HCT116 (cell line): ENCODE data around the gene MYH3. TPM values are rescaled to one million over a fixed set of nuclear protein-coding genes. Genes with fewer than 3 reads are reported as not detected.
A peak's percentile ranks its signal among the peaks of the same experiment; 100 is the strongest.

Source experiments
- ATAC-seq: fragments of 200-7000 bp; cut with Tn5 transposase; 2 replicates; pipeline ENCODE4 v1.9.1; 2020; ENCODE audit warnings: mild to moderate bottlenecking, moderate library complexity
- BruUV-seq: library from RNA; stranded (reverse); fragments of 400-500 nt; replicated peaks from 2 replicates; lab custom pipeline; 2021; lab: Mats Ljungman, UMichigan
- CTCF ChIA-PET: fragments of 300-600 bp; sonication (Branson Sonifier 250); formaldehyde crosslinking; loops from one replicate; lab custom pipeline; 2021; ENCODE audit warnings: antibody characterized with exemption; lab: Charles Lee
- POLR2A ChIA-PET: fragments of 300-600, 350-600 bp; sonication (Branson Sonifier 250); formaldehyde crosslinking; loops from one replicate; lab custom pipeline; 2021; ENCODE audit warnings: antibody characterized with exemption; lab: Charles Lee
- RAD21 ChIA-PET, 2 experiments: fragments of 300-600 bp; sonication (Branson Sonifier 250); formaldehyde crosslinking; loops; one replicate each; lab custom pipeline; 2023; ENCODE audit warnings: low total read pairs in 2 of 2; ENCODE audit not compliant: uncharacterized antibody in 2 of 2, unreplicated experiment in 2 of 2, low non-redundant PET in 1 of 2; lab: Charles Lee
- DNase-seq: peaks from one replicate; pipeline ENCODE4 v3.0.0-alpha.2; 2010; ENCODE audit warnings: low read depth, low spot score
- H2AFZ ChIP-seq: fragments of 200-600 bp; shearing (Covaris generic), sonication (generic); 2 replicates; pipeline ENCODE4 v1.6.1; 2017; ENCODE audit warnings: low read depth, mixed run types, mixed read lengths, antibody characterized with exemption, low read length; ENCODE audit not compliant: poor library complexity, severe bottlenecking
- H3K27ac ChIP-seq: 2 replicates; pipeline ENCODE4 v1.5.1; 2012; ENCODE audit warnings: low read depth, low read length
- H3K27me3 ChIP-seq: fragments of 200-600 bp; sonication (generic); 2 replicates; pipeline ENCODE4 v1.6.1; 2016; ENCODE audit warnings: mixed run types, low read length, mixed read lengths; ENCODE audit not compliant: insufficient read depth
- H3K36me3 ChIP-seq, 2 experiments: fragments of 200-500 bp in 1 of 2; fragments of 200-600 bp in 1 of 2; sonication (Bioruptor generic) in 1 of 2; sonication (generic) in 1 of 2; 2 replicates each; pipeline versions ENCODE4 v1.5.1 to v1.6.1; 2014 to 2016; ENCODE audit warnings: low read length in 2 of 2, inconsistent platforms in 1 of 2, mixed read lengths in 1 of 2, mixed run types in 1 of 2; ENCODE audit not compliant: insufficient read depth in 2 of 2, control insufficient read depth in 1 of 2
- H3K4me1 ChIP-seq, 2 experiments: fragments of 200-600 bp in 1 of 2; sonication (generic) in 1 of 2; 2 replicates each; pipeline versions ENCODE4 v1.5.1 to v1.6.1; 2012 to 2017; ENCODE audit warnings: low read length in 2 of 2, inconsistent platforms in 1 of 2, mild to moderate bottlenecking in 1 of 2, mixed read lengths in 1 of 2, mixed run types in 1 of 2, moderate library complexity in 1 of 2; ENCODE audit not compliant: insufficient read depth in 2 of 2, control insufficient read depth in 1 of 2
- H3K4me2 ChIP-seq: fragments of 200-600 bp; sonication (generic); 2 replicates; pipeline ENCODE4 v1.6.1; 2017; ENCODE audit warnings: mixed run types, low read length, mixed read lengths
- H3K4me3 ChIP-seq, 2 experiments: fragments of 200-600 bp in 1 of 2; sonication (generic) in 1 of 2; replicated peaks in 1 of 2; 2 replicates each; pipeline ENCODE4 v1.5.1; 2011 to 2016; ENCODE audit warnings: low read length in 2 of 2, control low read depth in 1 of 2, low read depth in 1 of 2, mild to moderate bottlenecking in 1 of 2, mixed read lengths in 1 of 2, mixed run types in 1 of 2
- H3K79me2 ChIP-seq: fragments of 200-600 bp; sonication (generic); 2 replicates; pipeline ENCODE4 v1.6.1; 2017; ENCODE audit warnings: mild to moderate bottlenecking, mixed run types, low read length, moderate library complexity, mixed read lengths; ENCODE audit not compliant: insufficient read depth
- H3K9ac ChIP-seq: fragments of 200-600 bp; sonication (generic); 2 replicates; pipeline ENCODE4 v1.6.1; 2016; ENCODE audit warnings: low read length, mixed read lengths
- H3K9me2 ChIP-seq: fragments of 200-600 bp; sonication (generic), shearing (Covaris generic); 2 replicates; pipeline ENCODE4 v1.6.1; 2017; ENCODE audit warnings: mixed run types, mild to moderate bottlenecking, moderate library complexity; ENCODE audit not compliant: insufficient read depth
- H3K9me3 ChIP-seq, 2 experiments: fragments of 200-500 bp in 1 of 2; fragments of 200-600 bp in 1 of 2; sonication (Bioruptor generic) in 1 of 2; sonication (generic) in 1 of 2; 2 replicates each; pipeline ENCODE4 v1.6.1; 2014 to 2017; ENCODE audit warnings: low read length in 2 of 2, mixed read lengths in 2 of 2, inconsistent platforms in 1 of 2, low read depth in 1 of 2, mild to moderate bottlenecking in 1 of 2, mixed run types in 1 of 2, moderate library complexity in 1 of 2; ENCODE audit not compliant: control insufficient read depth in 1 of 2, insufficient read depth in 1 of 2
- H4K20me1 ChIP-seq: fragments of 200-600 bp; sonication (generic), shearing (Covaris generic); 2 replicates; pipeline ENCODE4 v1.6.1; 2017; ENCODE audit warnings: mixed run types, mild to moderate bottlenecking, moderate library complexity; ENCODE audit not compliant: insufficient read depth
- ATF3 ChIP-seq: IDR thresholded peaks from 2 replicates; pipeline ENCODE4 v1.6.1; 2012
- CBX3 ChIP-seq: IDR thresholded peaks from 2 replicates; pipeline ENCODE4 v1.6.1; 2012; ENCODE audit warnings: low read depth
- CTCF ChIP-seq, 3 experiments: fragments of 200-600 bp in 1 of 3; sonication (generic) in 1 of 3; IDR thresholded peaks in 2 of 3; conservative IDR thresholded peaks in 1 of 3; 2 replicates each; pipeline ENCODE4 v1.5.1; 2012 to 2017; ENCODE audit warnings: low read depth in 2 of 3, low read length in 2 of 3, antibody characterized with exemption in 1 of 3, borderline replicate concordance in 1 of 3, control low read depth in 1 of 3, mild to moderate bottlenecking in 1 of 3, mixed read lengths in 1 of 3, mixed run types in 1 of 3, moderate library complexity in 1 of 3; ENCODE audit not compliant: insufficient read depth in 1 of 3
- ELF1 ChIP-seq: IDR thresholded peaks from 2 replicates; pipeline ENCODE4 v1.6.1; 2012; ENCODE audit warnings: low read depth, borderline replicate concordance
- EZH2phosphoT487 ChIP-seq: fragments of 200-600 bp; IDR thresholded peaks from 2 replicates; pipeline ENCODE4 v1.6.1; 2018; ENCODE audit warnings: antibody characterized with exemption, borderline replicate concordance
- MAX ChIP-seq: IDR thresholded peaks from 2 replicates; pipeline ENCODE4 v1.6.1; 2012
- POLR2A ChIP-seq: IDR thresholded peaks from 2 replicates; pipeline ENCODE4 v1.7.0; 2011; ENCODE audit warnings: borderline replicate concordance; ENCODE audit not compliant: insufficient read depth, insufficient read length; ENCODE audit errors: extremely low read depth
- POLR2AphosphoS5 ChIP-seq: IDR thresholded peaks from 2 replicates; pipeline ENCODE4 v1.6.1; 2011; ENCODE audit warnings: mild to moderate bottlenecking, low read depth, low read length, moderate library complexity
- RAD21 ChIP-seq: IDR thresholded peaks from 2 replicates; pipeline ENCODE4 v1.6.1; 2012; ENCODE audit warnings: low read depth, mild to moderate bottlenecking
- REST ChIP-seq: IDR thresholded peaks from 2 replicates; pipeline ENCODE4 v1.6.1; 2012; ENCODE audit warnings: low read depth
- SIN3A ChIP-seq: IDR thresholded peaks from 2 replicates; pipeline ENCODE4 v1.6.1; 2012; ENCODE audit warnings: low read depth
- SP1 ChIP-seq: IDR thresholded peaks from 2 replicates; pipeline ENCODE4 v1.6.1; 2012; ENCODE audit warnings: low read depth
- SRF ChIP-seq: IDR thresholded peaks from 2 replicates; pipeline ENCODE4 v1.6.1; 2012; ENCODE audit warnings: low read depth
- TCF7L2 ChIP-seq: IDR thresholded peaks from 2 replicates; pipeline ENCODE4 v1.7.0; 2011; ENCODE audit warnings: borderline replicate concordance, inconsistent platforms; ENCODE audit not compliant: insufficient read depth, insufficient read length; ENCODE audit errors: extremely low read depth
- ZBTB33 ChIP-seq: IDR thresholded peaks from 2 replicates; pipeline ENCODE4 v1.6.1; 2011; ENCODE audit warnings: mild to moderate bottlenecking, low read length, moderate library complexity; ENCODE audit not compliant: insufficient replicate concordance; ENCODE audit errors: extremely low read depth
- ZFX ChIP-seq: fragments of 450-650 bp; IDR thresholded peaks from 2 replicates; pipeline ENCODE4 v1.6.1; 2017
- ZNF274 ChIP-seq: fragments of 200-500 bp; sonication (Bioruptor generic); IDR thresholded peaks from 2 replicates; pipeline ENCODE4 v1.6.1; 2014; ENCODE audit warnings: mild to moderate bottlenecking, low read depth, low read length, inconsistent platforms
- intact Hi-C: fragments of 100-400 bp; cut with micrococcal nuclease; formaldehyde crosslinking; loops from 2 replicates; pipeline ENCODE4 v1.10.0; 2022
- total RNA-seq: library from RNA; stranded (reverse); gene quantifications from one replicate; pipeline ENCODE4 v1.2.1, GENCODE V29; 2021; ENCODE audit not compliant: unreplicated experiment

MYH3 gene
- total RNA-seq, 1 experiment from 2014 or later, result 1.6 TPM

GRCh38 chr17:10687499-10687898 lies 30.4 kb upstream of the MYH3 start (continued):
- no peak for TF ChIP-seq REST
- TF ChIP-seq, all 23 proteins: peak for 0

GRCh38 chr17:10683853-10684252 lies 26.7 kb upstream of the MYH3 start:
- no peaks in the 10 kb centered on the region for H4K20me1 ChIP-seq
- H2AFZ ChIP-seq, result no peak overlapping the region
- H3K79me2 ChIP-seq, result peaks cover 61% of the 10 kb centered on the region
- DNase-seq (peak; percentile 28), ATAC-seq (peak; percentile 67; the same call in 1 of the 2 replicates)
- H3K36me3 ChIP-seq, result peaks cover 53 to 56% of the 10 kb centered on the region in 2 experiments
- H3K9me3 ChIP-seq, result no peaks in the 10 kb centered on the region
- TF ChIP-seq ZFX (no peak), SRF (no peak), SP1 (no peak), POLR2AphosphoS5 (no peak), ELF1 (no peak), CTCF (IDR thresholded peaks at IDR 0.05 in 2 of 3, conservative IDR thresholded peaks at IDR 0.05 in 1 of 3; ENCODE audit: borderline replicate concordance in 1 of 3, insufficient read depth in 1 of 3, low read depth in 2 of 3, low read length in 2 of 3) (peak; percentile 20 to 74 (median 62); a peak in 5 of 6 replicates), ATF3 (no peak), POLR2A (no peak), SIN3A (no peak), ZBTB33 (no peak), RAD21 (peak; percentile 31; the same call in 1 of the 2 replicates), CBX3 (no peak), ZNF274 (no peak), TCF7L2 (no peak), EZH2phosphoT487 (no peak), MAX (no peak)
- no peaks in the 10 kb centered on the region for H3K27me3 ChIP-seq
- RAD21 ChIA-PET, result no interaction called here
- intact Hi-C loops, result loop anchor here (5.0 kb wide), 1 partner anchor 387 kb away; no protein-coding TSS in a partner anchor
- H3K9me2 ChIP-seq, result no peaks in the 10 kb centered on the region
- H3K4me1 ChIP-seq, result no peaks in the 10 kb centered on the region
- POLR2A ChIA-PET, result no interaction called here
- no peak overlapping the region for H3K4me2 ChIP-seq
- no TSS peak for BruUV-seq
- no peak overlapping the region for H3K4me3 ChIP-seq
- no peak overlapping the region for H3K9ac ChIP-seq
- CTCF ChIA-PET, result interaction anchor here (0.5 to 1.7 kb wide), 6 partner anchors 10 to 66 kb away, joined by 4 to 6 read pairs (median 4); no protein-coding TSS in a partner anchor
- H3K27ac ChIP-seq, result no peak overlapping the region
